Vagina (tissue), 2 donors: ENCODE data around the gene GPR153. TPM values are rescaled to one million over a fixed set of nuclear protein-coding genes. Genes with fewer than 3 reads are reported as not detected.
A peak's percentile ranks its signal among the peaks of the same experiment; 100 is the strongest.

ENCODE experiments used
- DNase-seq, 2 donors: peaks; one replicate each; pipeline ENCODE4 v3.0.0-alpha.2; 2017; ENCODE audit errors: extremely low spot score in 2 of 2
- H3K27ac ChIP-seq: fragments of 200-600 bp; sonication (generic); one replicate; pipeline ENCODE4 v1.5.1; 2019
- H3K27me3 ChIP-seq: fragments of 200-600 bp; sonication (generic); one replicate; pipeline ENCODE4 v1.5.1; 2019
- H3K36me3 ChIP-seq, 2 donors: fragments of 200-600 bp; sonication (generic); one replicate each; pipeline ENCODE4 v1.5.1; 2017 to 2019
- H3K4me1 ChIP-seq: fragments of 200-600 bp; sonication (generic); one replicate; pipeline ENCODE4 v1.5.1; 2019
- H3K4me3 ChIP-seq, 2 donors: fragments of 200-600 bp; sonication (generic); 1 replicate in 1 of 2; 2 replicates in 1 of 2; pipeline ENCODE4 v1.5.1; 2016 to 2019
- H3K9me3 ChIP-seq: fragments of 200-600 bp; sonication (generic); one replicate; pipeline ENCODE4 v1.5.1; 2019
- POLR2A ChIP-seq, 2 donors: fragments of 450-650 bp; IDR thresholded peaks; one replicate each; pipeline ENCODE4 v1.6.1; 2017; ENCODE audit warnings: antibody characterized with exemption in 2 of 2, mild to moderate bottlenecking in 2 of 2, moderate library complexity in 2 of 2
- POLR2AphosphoS5 ChIP-seq, 2 donors: sonication (generic); formaldehyde crosslinking; IDR thresholded peaks; one replicate each; pipeline ENCODE4 v1.9.0; 2017; ENCODE audit warnings: antibody characterized with exemption in 2 of 2, mild to moderate bottlenecking in 2 of 2, low read depth in 1 of 2; ENCODE audit not compliant: insufficient read depth in 1 of 2
- intact Hi-C: fragments of 100-400 bp; cut with DNase I; formaldehyde crosslinking; loops from one replicate; pipeline ENCODE4 v1.15.1; 2023
- total RNA-seq: library from RNA; depleted of rRNA; stranded (reverse); fragments of >200 nt; gene quantifications from one replicate; pipeline ENCODE4 v1.2.3, GENCODE V29; 2016
- TF ChIP-seq, protein P1 (sequence below), 3 experiments: fragments of 450-650 bp in 2 of 3; fragments of 200-600 bp in 1 of 3; sonication (generic) in 1 of 3; IDR thresholded peaks; one replicate each; pipeline ENCODE4 v1.5.1; 2017 to 2019; ENCODE audit warnings: antibody characterized with exemption in 3 of 3, mild to moderate bottlenecking in 2 of 3, moderate library complexity in 2 of 3

The GPR153 gene
- total RNA-seq, 1 donor from 2014 or later: 11.5 TPM

GRCh38 chr1:6206520-6206855 is 54.4 kb downstream of the GPR153 start:
- no peak for DNase-seq
- H3K27ac ChIP-seq: no peak overlapping the region
- H3K4me1 ChIP-seq: peaks cover 52% of the 10 kb centered on the region
- no peaks in the 10 kb centered on the region for H3K36me3 ChIP-seq
- intact Hi-C loops: no loop called here
- H3K27me3 ChIP-seq: no peaks in the 10 kb centered on the region
- TF ChIP-seq, protein P1, sequence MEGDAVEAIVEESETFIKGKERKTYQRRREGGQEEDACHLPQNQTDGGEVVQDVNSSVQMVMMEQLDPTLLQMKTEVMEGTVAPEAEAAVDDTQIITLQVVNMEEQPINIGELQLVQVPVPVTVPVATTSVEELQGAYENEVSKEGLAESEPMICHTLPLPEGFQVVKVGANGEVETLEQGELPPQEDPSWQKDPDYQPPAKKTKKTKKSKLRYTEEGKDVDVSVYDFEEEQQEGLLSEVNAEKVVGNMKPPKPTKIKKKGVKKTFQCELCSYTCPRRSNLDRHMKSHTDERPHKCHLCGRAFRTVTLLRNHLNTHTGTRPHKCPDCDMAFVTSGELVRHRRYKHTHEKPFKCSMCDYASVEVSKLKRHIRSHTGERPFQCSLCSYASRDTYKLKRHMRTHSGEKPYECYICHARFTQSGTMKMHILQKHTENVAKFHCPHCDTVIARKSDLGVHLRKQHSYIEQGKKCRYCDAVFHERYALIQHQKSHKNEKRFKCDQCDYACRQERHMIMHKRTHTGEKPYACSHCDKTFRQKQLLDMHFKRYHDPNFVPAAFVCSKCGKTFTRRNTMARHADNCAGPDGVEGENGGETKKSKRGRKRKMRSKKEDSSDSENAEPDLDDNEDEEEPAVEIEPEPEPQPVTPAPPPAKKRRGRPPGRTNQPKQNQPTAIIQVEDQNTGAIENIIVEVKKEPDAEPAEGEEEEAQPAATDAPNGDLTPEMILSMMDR (IDR thresholded peaks at IDR 0.05): no peak
- TF ChIP-seq POLR2A (IDR thresholded peaks at IDR 0.05): no peak
- H3K9me3 ChIP-seq: no peaks in the 10 kb centered on the region
- peak overlapping the region; percentile 43 to 53 for H3K4me3 ChIP-seq

DNA sequence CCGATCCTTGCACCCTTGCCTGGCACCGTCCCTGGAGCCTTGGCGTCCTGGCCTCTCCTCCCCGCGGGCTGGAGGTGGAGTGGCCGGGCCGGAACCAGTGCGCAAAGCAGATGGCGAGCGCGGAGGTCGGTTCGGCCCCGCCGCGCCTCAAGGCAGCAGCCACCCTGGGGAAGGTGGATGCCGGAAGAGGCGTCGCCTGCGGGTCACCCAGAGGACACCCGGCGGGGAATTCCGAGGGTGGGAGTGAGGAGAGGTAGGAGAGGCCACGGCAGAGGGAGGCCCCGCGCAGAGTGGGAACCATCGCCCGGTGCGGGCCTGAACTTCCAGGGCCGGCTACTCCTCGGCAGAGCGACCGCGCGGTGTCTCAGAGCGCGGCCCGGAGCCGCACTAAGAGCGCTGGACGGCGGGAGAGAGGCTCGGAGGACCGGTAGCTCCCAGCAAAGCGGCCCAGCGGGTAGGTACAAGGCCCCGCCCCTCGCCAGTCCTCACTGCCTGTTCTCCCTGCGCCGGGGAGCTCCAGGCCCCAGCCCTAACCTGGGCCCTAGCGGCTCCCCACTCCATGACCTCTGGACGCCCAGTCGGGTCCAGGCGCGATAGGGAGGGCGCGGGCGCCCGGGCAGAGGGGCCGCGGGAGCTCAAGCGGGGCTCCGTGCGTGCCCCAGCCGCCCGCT is 54.9 kb downstream of the GPR153 start, which contains the start of gene RNF207:
Gene RNF207, plus strand, starts transcription at position 271 of the 671 bp plus-strand sequence. CDS start 417 bp downstream, outside the sequence.
- Histone ChIP-seq H3K27ac (peak within 1 kb of the TSS; percentile 72), H3K36me3 (no peaks in the 10 kb centered on the region), H3K4me3 (peak within 1 kb of the TSS; percentile 43 to 53), H3K4me1 (peaks cover 52% of the 10 kb centered on the region), H3K9me3 (no peaks in the 10 kb centered on the region), H3K27me3 (no peaks in the 10 kb centered on the region)
- intact Hi-C loops: no loop called here
- no peak for DNase-seq
- TF ChIP-seq POLR2AphosphoS5 (IDR thresholded peaks at IDR 0.05; ENCODE audit: insufficient read depth in 1 of 2, low read depth in 1 of 2): peak in 1 of 2 donors; percentile 71
- TF ChIP-seq, protein P1 (IDR thresholded peaks at IDR 0.05): no peak

DNA sequence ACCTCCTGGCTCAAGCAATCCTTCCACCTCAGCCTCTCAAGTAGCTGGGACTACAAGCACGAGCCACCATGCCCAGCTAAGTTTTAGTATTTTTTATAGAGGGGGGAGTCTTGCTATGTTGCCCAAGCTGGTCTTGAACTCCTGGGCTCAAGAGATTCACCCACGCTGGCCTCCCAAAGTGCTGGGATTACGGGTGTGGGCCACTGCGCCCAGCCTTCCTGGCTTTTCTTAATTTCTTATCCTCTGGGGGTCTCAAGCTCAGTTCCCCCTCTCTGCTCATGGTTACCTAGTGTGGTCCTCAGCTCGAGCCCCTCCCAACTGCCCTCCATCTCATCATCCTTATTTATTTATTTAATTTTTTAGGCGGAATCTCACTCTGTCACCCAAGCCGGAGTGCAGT is 58.6 kb downstream of the GPR153 start:
- intact Hi-C loops: no loop called here
- no peak overlapping the region for H3K27ac ChIP-seq
- TF ChIP-seq POLR2A (IDR thresholded peaks at IDR 0.05): no peak
- TF ChIP-seq, protein P1 (IDR thresholded peaks at IDR 0.05): no peak
- TF ChIP-seq POLR2AphosphoS5 (IDR thresholded peaks at IDR 0.05; ENCODE audit: insufficient read depth in 1 of 2, low read depth in 1 of 2): no peak
- peaks cover 55% of the 10 kb centered on the region for H3K4me1 ChIP-seq
- H3K4me3 ChIP-seq: no peak overlapping the region
- peaks cover 0 to 2% of the 10 kb centered on the region in 2 donors for H3K36me3 ChIP-seq
- H3K9me3 ChIP-seq: no peaks in the 10 kb centered on the region
- no peaks in the 10 kb centered on the region for H3K27me3 ChIP-seq
- no peak for DNase-seq

DNA sequence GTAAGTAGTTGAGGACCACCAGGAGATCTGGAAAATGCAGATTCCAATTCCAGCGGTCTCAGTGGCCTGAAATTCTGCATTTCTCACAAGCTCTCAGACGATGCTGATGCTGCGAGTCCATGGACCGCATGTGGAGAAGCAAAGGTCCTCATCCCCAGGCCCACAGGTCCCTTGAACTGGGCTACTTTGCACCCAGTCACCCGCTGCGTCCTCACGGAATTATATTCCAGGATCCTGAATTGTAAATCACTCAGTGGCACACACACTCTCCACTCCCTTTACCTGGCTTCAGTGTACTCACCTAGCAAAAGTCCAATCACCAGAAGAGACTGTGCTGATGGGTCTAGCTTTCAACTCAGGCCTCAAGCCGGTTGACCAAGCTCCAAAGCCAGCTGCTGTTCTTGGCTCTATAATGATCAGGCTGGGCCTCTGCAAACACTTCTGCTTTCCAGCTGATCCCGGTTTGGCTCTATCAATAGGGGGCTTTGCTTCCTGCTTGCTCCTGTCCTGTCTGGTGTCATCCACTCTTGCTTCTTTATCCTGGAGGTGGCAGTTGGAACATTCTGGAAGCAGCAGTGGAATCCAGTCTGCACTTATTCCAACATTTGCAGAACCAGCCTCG is 60.6 kb downstream of the GPR153 start:
- Histone ChIP-seq H3K36me3 (peaks cover 0 to 22% of the 10 kb centered on the region in 2 donors), H3K27ac (peak overlapping the region; percentile 64), H3K4me3 (peak overlapping the region; percentile 92 to 100), H3K9me3 (no peaks in the 10 kb centered on the region), H3K4me1 (peaks cover 43% of the 10 kb centered on the region), H3K27me3 (no peaks in the 10 kb centered on the region)
- TF ChIP-seq POLR2AphosphoS5 (IDR thresholded peaks at IDR 0.05; ENCODE audit: insufficient read depth in 1 of 2, low read depth in 1 of 2) (no peak), POLR2A (IDR thresholded peaks at IDR 0.05) (no peak)
- TF ChIP-seq, protein P1 (IDR thresholded peaks at IDR 0.05): no peak
- DNase-seq: no peak
- intact Hi-C loops: no loop called here
